Measurements from ENCODE around the gene PRCD.

The PRCD gene

GRCh38 chr17:76538281-76538931 lies 1.4 kb upstream of the PRCD start:
- no peak for DNase-seq

- no peak for DNase-seq
These were observed 788 bp upstream of the PRCD start for GRCh38 chr17:76538941-76539570.

GRCh38 chr17:76540381-76541300 lies 797 bp downstream of the PRCD start:
- DNase-seq, result peak in 55 of 56 donors; percentile 41 to 99 (median 94)

- no peak for DNase-seq
These were observed 2.1 kb downstream of the PRCD start for GRCh38 chr17:76541739-76542454.

GRCh38 chr17:76542566-76542971 lies 2.7 kb downstream of the PRCD start:
- DNase-seq, result no peak

- no peak for DNase-seq
These were observed 3.1 kb downstream of the PRCD start for GRCh38 chr17:76542984-76543383.

GRCh38 chr17:76543482-76543825 lies 3.6 kb downstream of the PRCD start:
- peak in 2 of 56 donors; percentile 22 to 58 for DNase-seq

- peak in 34 of 56 donors; percentile 43 to 83 (median 64) for DNase-seq
These were observed 4.1 kb downstream of the PRCD start for GRCh38 chr17:76543826-76544545.

GRCh38 chr17:76544546-76545365 lies 4.9 kb downstream of the PRCD start:
- DNase-seq, result peak in 17 of 56 donors; percentile 26 to 83 (median 66)

- peak in 1 of 56 donors; percentile 40 for DNase-seq
These were observed 6.2 kb downstream of the PRCD start for GRCh38 chr17:76545918-76546555.

GRCh38 chr17:76546556-76547182 lies 6.8 kb downstream of the PRCD start:
- no peak for DNase-seq

- peak in 35 of 56 donors; percentile 22 to 74 (median 48) for DNase-seq
These were observed 7.4 kb downstream of the PRCD start for GRCh38 chr17:76547183-76547641.

GRCh38 chr17:76547642-76548202 lies 7.9 kb downstream of the PRCD start:
- DNase-seq, result no peak

GRCh38 chr17:76548378-76549214 lies 8.8 kb downstream of the PRCD start:
- no peak for DNase-seq

GRCh38 chr17:76549215-76549518 lies 9.3 kb downstream of the PRCD start:
- no peak for DNase-seq

- no peak for DNase-seq
These were observed 9.7 kb downstream of the PRCD start for GRCh38 chr17:76549539-76549938.
